ENCODE measurements around the gene CAPN1.

- TF ChIP-seq POLR2A (IDR thresholded peaks at IDR 0.05; ENCODE audit: low read length) (no peak), GATA1 (IDR thresholded peaks at IDR 0.05; ENCODE audit: low read depth, low read length) (no peak)
These were observed 14.8 kb upstream of the CAPN1 start for GRCh38 chr11:65166893-65167292.

Data from erythroblast (primary cell).